Suprapubic skin (tissue), 4 donors: ENCODE measurements around the gene TRDN.

ENCODE experiments used
- POLR2A ChIP-seq, 2 donors: fragments of 450-650 bp; IDR thresholded peaks; one replicate each; pipeline ENCODE4 v1.6.1; 2017; ENCODE audit warnings: antibody characterized with exemption in 2 of 2, mild to moderate bottlenecking in 2 of 2, moderate library complexity in 2 of 2
- POLR2AphosphoS5 ChIP-seq, 3 donors: sonication (generic); formaldehyde crosslinking; IDR thresholded peaks; one replicate each; pipeline ENCODE4 v1.6.1; 2017; ENCODE audit warnings: antibody characterized with exemption in 3 of 3
- TF ChIP-seq, protein P1 (sequence below), 2 donors: fragments of 200-600 bp in 1 of 2; fragments of 450-650 bp in 1 of 2; sonication (generic) in 1 of 2; IDR thresholded peaks; one replicate each; pipeline ENCODE4 v1.5.1; 2016 to 2019; ENCODE audit warnings: antibody characterized with exemption in 2 of 2, mild to moderate bottlenecking in 1 of 2, moderate library complexity in 1 of 2

DNA sequence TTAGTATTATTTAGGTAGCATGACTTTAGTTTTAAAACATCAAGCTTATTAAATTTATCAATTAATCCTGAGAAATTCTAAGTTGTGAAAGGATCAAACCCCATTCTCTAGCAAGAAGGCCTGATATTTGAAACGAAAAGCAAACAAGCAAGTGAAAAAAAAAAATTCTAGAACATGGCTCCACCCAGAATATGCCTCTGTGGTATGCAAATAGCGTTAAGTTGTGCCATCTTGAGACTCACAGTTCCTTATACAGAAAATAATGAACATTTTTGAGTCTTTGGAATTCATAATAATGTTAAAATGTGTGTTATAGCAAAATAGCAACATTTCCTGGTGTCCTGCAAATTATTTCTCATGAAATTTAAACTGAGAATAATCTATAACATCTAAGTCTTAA, 42.0 kb downstream of the TRDN start:
- TF ChIP-seq, protein P1, sequence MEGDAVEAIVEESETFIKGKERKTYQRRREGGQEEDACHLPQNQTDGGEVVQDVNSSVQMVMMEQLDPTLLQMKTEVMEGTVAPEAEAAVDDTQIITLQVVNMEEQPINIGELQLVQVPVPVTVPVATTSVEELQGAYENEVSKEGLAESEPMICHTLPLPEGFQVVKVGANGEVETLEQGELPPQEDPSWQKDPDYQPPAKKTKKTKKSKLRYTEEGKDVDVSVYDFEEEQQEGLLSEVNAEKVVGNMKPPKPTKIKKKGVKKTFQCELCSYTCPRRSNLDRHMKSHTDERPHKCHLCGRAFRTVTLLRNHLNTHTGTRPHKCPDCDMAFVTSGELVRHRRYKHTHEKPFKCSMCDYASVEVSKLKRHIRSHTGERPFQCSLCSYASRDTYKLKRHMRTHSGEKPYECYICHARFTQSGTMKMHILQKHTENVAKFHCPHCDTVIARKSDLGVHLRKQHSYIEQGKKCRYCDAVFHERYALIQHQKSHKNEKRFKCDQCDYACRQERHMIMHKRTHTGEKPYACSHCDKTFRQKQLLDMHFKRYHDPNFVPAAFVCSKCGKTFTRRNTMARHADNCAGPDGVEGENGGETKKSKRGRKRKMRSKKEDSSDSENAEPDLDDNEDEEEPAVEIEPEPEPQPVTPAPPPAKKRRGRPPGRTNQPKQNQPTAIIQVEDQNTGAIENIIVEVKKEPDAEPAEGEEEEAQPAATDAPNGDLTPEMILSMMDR (IDR thresholded peaks at IDR 0.05): no peak
- TF ChIP-seq POLR2A (IDR thresholded peaks at IDR 0.05) (no peak), POLR2AphosphoS5 (IDR thresholded peaks at IDR 0.05) (no peak)
